GM12878 (cell line): ENCODE data around the gene DCPS. TPM values are rescaled to one million over a fixed set of nuclear protein-coding genes. Genes with fewer than 3 reads are reported as not detected.

Source experiments
- ATAC-seq: fragments of 200-7000 bp; cut with Tn5 transposase; 3 replicates; pipeline ENCODE4 v1.9.1; 2020; ENCODE audit warnings: mild to moderate bottlenecking, moderate library complexity
- BruUV-seq: library from RNA; stranded (reverse); fragments of 400-500 nt; replicated peaks from 2 replicates; lab custom pipeline; 2021; lab: Mats Ljungman, UMichigan
- CTCF ChIA-PET: fragments of 300-600 bp; sonication (Branson Sonifier 250); formaldehyde crosslinking; extraction: SDS; loops from one replicate; lab custom pipeline; 2021; ENCODE audit warnings: inconsistent platforms; lab: Yijun Ruan, JAX
- POLR2A ChIA-PET: fragments of 350-600 bp; formaldehyde crosslinking; extraction: SDS; loops from one replicate; lab custom pipeline; 2021; ENCODE audit warnings: inconsistent platforms; lab: Charles Lee
- RAD21 ChIA-PET: fragments of 300-600 bp; sonication (Branson Sonifier 250); formaldehyde crosslinking; loops from one replicate; lab custom pipeline; 2023; ENCODE audit warnings: antibody characterized with exemption; ENCODE audit not compliant: unreplicated experiment; lab: Charles Lee
- SMC1A ChIA-PET: fragments of 300-600 bp; sonication (Branson Sonifier 250); formaldehyde crosslinking; loops from one replicate; lab custom pipeline; 2023; ENCODE audit not compliant: unreplicated experiment, uncharacterized antibody; lab: Charles Lee
- DNase-seq: peaks from one replicate; pipeline ENCODE4 v3.0.0-alpha.2; 2011; ENCODE audit warnings: low read depth, low spot score
- FAIRE-seq: peaks from 3 replicates; lab custom pipeline; 2011; peaks lifted over from hg19 to GRCh38; lab: Jason Lieb, UNC
- H2AFZ ChIP-seq: 2 replicates; pipeline ENCODE4 v1.6.0; 2011; ENCODE audit warnings: low read depth, low read length, control low read depth; ENCODE audit not compliant: control insufficient read depth
- H3K27ac ChIP-seq: 2 replicates; pipeline ENCODE4 v1.5.1; 2011; ENCODE audit warnings: control low read depth; ENCODE audit not compliant: control insufficient read depth, insufficient read depth
- H3K27me3 ChIP-seq, 2 experiments: replicated peaks in 1 of 2; 2 replicates each; pipeline versions ENCODE4 v1.6.0 to v1.6.1; 2011; ENCODE audit warnings: low read length in 1 of 2; ENCODE audit not compliant: control insufficient read depth in 2 of 2, insufficient read depth in 2 of 2
- H3K36me3 ChIP-seq, 2 experiments: 2 replicates each; pipeline ENCODE4 v1.5.1; 2011; ENCODE audit warnings: low read length in 1 of 2; ENCODE audit not compliant: control insufficient read depth in 2 of 2, insufficient read depth in 2 of 2
- H3K4me1 ChIP-seq: 2 replicates; pipeline ENCODE4 v1.6.1; 2011; ENCODE audit warnings: mild to moderate bottlenecking, low read length, moderate library complexity, mixed read lengths; ENCODE audit not compliant: control insufficient read depth, insufficient read depth
- H3K4me2 ChIP-seq: 2 replicates; pipeline ENCODE4 v1.6.0; 2011; ENCODE audit warnings: control low read depth; ENCODE audit not compliant: control insufficient read depth, insufficient read depth
- H3K4me3 ChIP-seq: fragments of 200-600 bp; sonication (generic); 2 replicates; pipeline ENCODE4 v1.5.1; 2016
- H3K79me2 ChIP-seq: 2 replicates; pipeline ENCODE4 v1.6.0; 2011; ENCODE audit warnings: low read length; ENCODE audit not compliant: control insufficient read depth, insufficient read depth
- H3K9ac ChIP-seq: 2 replicates; pipeline ENCODE4 v1.8.0; 2011; ENCODE audit warnings: low read length, control low read depth, mixed read lengths; ENCODE audit not compliant: control insufficient read depth, insufficient read depth
- H3K9me3 ChIP-seq: replicated peaks from 3 replicates; pipeline ENCODE4 v1.5.1; 2011; ENCODE audit warnings: mild to moderate bottlenecking, low read length; ENCODE audit not compliant: control insufficient read depth, insufficient read depth
- H4K20me1 ChIP-seq: 2 replicates; pipeline ENCODE4 v1.6.0; 2011; ENCODE audit not compliant: control insufficient read depth, insufficient read depth
- ATF3 ChIP-seq: IDR thresholded peaks from 2 replicates; pipeline ENCODE4 v1.6.1; 2011; ENCODE audit warnings: low read depth, mild to moderate bottlenecking, low read length, moderate library complexity, borderline replicate concordance; ENCODE audit errors: extremely low read depth
- BRCA1 ChIP-seq: IDR thresholded peaks from 2 replicates; pipeline ENCODE4 v1.6.1; 2011; ENCODE audit warnings: low read depth, low read length, improper control_type of control experiment
- LARP7 ChIP-seq: fragments of 450-650 bp; IDR thresholded peaks from 2 replicates; pipeline ENCODE4 v1.6.1; 2017; ENCODE audit warnings: mild to moderate bottlenecking
- MEF2B ChIP-seq: fragments of 450-650 bp; IDR thresholded peaks from 2 replicates; pipeline ENCODE4 v1.6.1; 2018; ENCODE audit warnings: mild to moderate bottlenecking, moderate library complexity; ENCODE audit not compliant: partially characterized antibody, poor library complexity, severe bottlenecking
- NR2C1 ChIP-seq: fragments of 450-650 bp; IDR thresholded peaks from 2 replicates; pipeline ENCODE4 v1.6.1; 2017; ENCODE audit warnings: antibody characterized with exemption, mild to moderate bottlenecking, moderate library complexity
- POLR2AphosphoS5 ChIP-seq: IDR thresholded peaks from 2 replicates; pipeline ENCODE4 v1.6.1; 2011; ENCODE audit warnings: mild to moderate bottlenecking, low read length, inconsistent platforms
- RELA ChIP-seq: fragments of 450-650 bp; IDR thresholded peaks from 2 replicates; pipeline ENCODE4 v1.8.0; 2014; ENCODE audit warnings: borderline replicate concordance; ENCODE audit not compliant: partially characterized antibody
- SUZ12 ChIP-seq: fragments of 200-600 bp; sonication (generic); IDR thresholded peaks from one replicate; pipeline ENCODE4 v1.6.1; 2018; ENCODE audit warnings: antibody characterized with exemption, mild to moderate bottlenecking; ENCODE audit not compliant: unreplicated experiment
- ZBTB11 ChIP-seq: fragments of 450-650 bp; formaldehyde crosslinking; IDR thresholded peaks from 2 replicates; pipeline ENCODE4 v1.5.0; 2022; ENCODE audit warnings: mild to moderate bottlenecking, missing genetic modification characterization
- WGBS: methylation state at CpG from one replicate; pipeline ENCODE4 v1.1.6; 2016; ENCODE audit warnings: low lambda C conversion rate; ENCODE audit not compliant: insufficient replicate concordance, insufficient coverage; ENCODE audit errors: missing lambda C conversion rate; 5-methylcytosine and 5-hydroxymethylcytosine counted together
- in situ Hi-C: fragments of 300-500 bp; cut with MboI; formaldehyde crosslinking; loops from 9 replicates; pipeline ENCODE4 v1.14.3; 2018; ENCODE audit warnings: mixed read lengths
- intact Hi-C: fragments of 100-400 bp; cut with micrococcal nuclease; formaldehyde crosslinking; loops from one replicate; pipeline ENCODE4 v1.14.2; 2022; ENCODE audit not compliant: unreplicated experiment
- polyA plus RNA-seq, 11 experiments: library from polyadenylated mRNA; depleted of rRNA in 4 of 11; unstranded in 6 of 11; stranded (reverse) in 5 of 11; fragments of >200 nt; fragmentation: Nextera tagmentation in 4 of 11; fragmentation: Illumina TruSeq in 1 of 11; extraction: Ambion mirVana in 4 of 11; extraction: Trizol in 1 of 11; gene quantifications; 1 replicate in 1 of 11; 2 replicates in 10 of 11; pipeline versions ENCODE4 v1.2.1 to v1.2.3, GENCODE V29; 2011 to 2016; ENCODE audit warnings: inconsistent platforms in 2 of 11, missing spikeins in 2 of 11, low read depth in 1 of 11
- total RNA-seq, 4 experiments: library from RNA; depleted of rRNA in 3 of 4; stranded (reverse); fragments of >200 nt in 3 of 4; fragmentation: Illumina TruSeq in 1 of 4; extraction: Trizol in 1 of 4; gene quantifications; 2 replicates each; pipeline versions ENCODE4 v1.2.1 to v1.2.3, GENCODE V29; 2013 to 2021

Gene DCPS
- total and polyA plus RNA-seq, 10 of the 15 experiments (the other 5 are each of a cell fraction or from before 2014, with no cell fraction given): 23.5 to 101 (median 67.4) TPM

DNA sequence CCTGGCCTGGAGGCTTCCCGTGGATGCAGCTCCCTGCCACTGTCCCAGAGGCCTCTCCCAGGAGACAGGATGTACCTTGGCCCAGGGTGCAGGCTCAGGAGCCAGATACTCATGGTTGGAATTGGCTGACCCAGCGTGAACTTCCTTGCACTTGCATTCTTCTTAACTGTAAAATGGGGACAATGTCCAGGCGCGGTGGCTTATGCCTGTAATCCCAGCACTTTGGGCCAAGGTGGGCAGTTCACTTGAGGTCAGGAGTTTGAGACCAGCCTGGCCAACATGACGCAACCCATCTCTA is 31.6 kb downstream of the DCPS start:
- H2AFZ ChIP-seq: no peak overlapping the region
- no peak overlapping the region for H3K27ac ChIP-seq
- no TSS peak for BruUV-seq
- ATAC-seq (no peak), FAIRE-seq (no peak), DNase-seq (no peak)
- no peak overlapping the region for H3K9ac ChIP-seq
- no peaks in the 10 kb centered on the region for H3K27me3 ChIP-seq
- peaks cover 2% of the 10 kb centered on the region for H3K4me1 ChIP-seq
- H4K20me1 ChIP-seq: no peaks in the 10 kb centered on the region
- ChIA-PET CTCF (interaction anchor here (1.0 to 1.4 kb wide), 2 partner anchors 25 to 145 kb away, joined by 4 read pairs; no protein-coding TSS in a partner anchor), SMC1A (no interaction called here), POLR2A (interaction anchor here (0.7 kb wide), 1 partner anchor 295 kb away, joined by 5 read pairs; no protein-coding TSS in a partner anchor), RAD21 (interaction anchor here (1.5 kb wide), 1 partner anchor 145 kb away, joined by 4 read pairs; no protein-coding TSS in a partner anchor)
- no peak overlapping the region for H3K4me3 ChIP-seq
- H3K4me2 ChIP-seq: no peak overlapping the region
- 88% methylated on average over 5 of the region's 5 CpGs for WGBS
- no peaks in the 10 kb centered on the region for H3K9me3 ChIP-seq
- in situ Hi-C loops: no loop called here
- TF ChIP-seq ATF3 (no peak), BRCA1 (no peak), LARP7 (no peak), ZBTB11 (CRISPR knock-in tag) (no peak), SUZ12 (no peak), RELA (no peak), MEF2B (no peak), POLR2AphosphoS5 (no peak), NR2C1 (no peak)
- peaks cover 31 to 32% of the 10 kb centered on the region in 2 experiments; a peak in 3 of 4 replicates for H3K36me3 ChIP-seq
- intact Hi-C loops: no loop called here
- no peaks in the 10 kb centered on the region for H3K79me2 ChIP-seq
